SK-MEL-5 (cell line): ENCODE data around the gene ACAN. TPM values are rescaled to one million over a fixed set of nuclear protein-coding genes. Genes with fewer than 3 reads are reported as not detected.
A peak's percentile ranks its signal among the peaks of the same experiment; 100 is the strongest.

Source experiments
- DNase-seq: peaks from one replicate; pipeline ENCODE4 v3.0.0-alpha.2; 2016; ENCODE audit warnings: low read depth, low spot score
- in situ Hi-C: cut with HindIII; loops from 2 replicates; pipeline ENCODE4 v1.10.0; 2016; ENCODE audit warnings: low sequenced_read_pairs, high pct_unique_total_duplicates, low pct_unique_long_range_greater_than_20kb
- total RNA-seq: library from RNA; depleted of rRNA; stranded (reverse); fragments of >200 nt; shearing (Covaris generic); gene quantifications from 2 replicates; pipeline ENCODE4 v1.2.3, GENCODE V29; 2014

ACAN gene
- total RNA-seq, 1 experiment from 2014 or later: 1.6 TPM

DNA sequence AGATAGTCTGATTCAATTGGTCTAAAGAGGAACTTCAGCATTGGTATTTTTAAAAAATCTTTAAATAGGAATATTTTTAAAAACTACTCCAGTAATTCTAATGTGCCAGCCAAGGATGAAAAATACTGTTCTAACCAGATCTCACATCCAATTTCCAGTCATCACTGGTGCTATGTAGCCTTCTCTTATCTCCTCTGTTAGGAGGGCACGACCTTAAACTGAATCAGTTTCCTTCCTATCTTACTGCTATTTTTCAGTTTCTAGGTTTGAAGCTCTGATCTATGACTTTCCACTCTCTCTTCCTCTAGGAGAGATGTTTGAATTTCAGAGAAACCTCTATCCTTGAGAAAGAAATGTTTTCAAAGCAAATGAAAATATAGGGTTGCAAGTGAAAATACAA is 60.2 kb downstream of the ACAN start:
- no peak for DNase-seq
- in situ Hi-C loops: no loop called here

DNA sequence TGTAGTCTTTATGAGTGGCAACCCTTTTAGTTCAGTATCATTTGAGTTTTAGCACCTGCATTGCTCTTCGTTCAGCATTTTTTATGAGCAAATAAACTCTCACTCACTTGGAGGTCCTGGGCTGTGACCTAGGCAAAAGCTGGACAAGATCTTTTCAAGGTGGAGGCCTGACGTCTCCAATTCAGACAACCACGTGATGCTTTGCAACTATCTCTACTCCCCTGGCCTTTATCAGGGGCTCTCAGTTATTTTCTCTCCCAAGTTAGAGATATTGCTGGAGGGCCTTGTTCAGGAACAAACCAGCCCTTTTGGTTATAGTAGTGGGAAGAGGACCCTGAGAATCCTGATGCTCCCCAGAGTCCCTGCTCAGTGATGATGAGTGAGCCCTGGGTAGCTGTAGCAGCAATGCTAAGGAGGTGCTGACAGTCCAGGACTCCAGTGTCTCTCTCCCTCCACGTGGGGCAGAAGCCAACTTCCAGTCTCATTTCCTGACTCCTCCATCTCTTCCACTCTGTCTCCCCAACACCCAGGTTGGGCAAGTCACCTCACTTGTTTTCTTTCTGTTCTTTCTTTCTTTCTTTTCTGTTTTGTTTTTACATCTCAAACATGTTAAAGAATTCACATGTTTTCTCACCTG is 61.7 kb downstream of the ACAN start:
- in situ Hi-C loops: no loop called here
- no peak for DNase-seq

DNA sequence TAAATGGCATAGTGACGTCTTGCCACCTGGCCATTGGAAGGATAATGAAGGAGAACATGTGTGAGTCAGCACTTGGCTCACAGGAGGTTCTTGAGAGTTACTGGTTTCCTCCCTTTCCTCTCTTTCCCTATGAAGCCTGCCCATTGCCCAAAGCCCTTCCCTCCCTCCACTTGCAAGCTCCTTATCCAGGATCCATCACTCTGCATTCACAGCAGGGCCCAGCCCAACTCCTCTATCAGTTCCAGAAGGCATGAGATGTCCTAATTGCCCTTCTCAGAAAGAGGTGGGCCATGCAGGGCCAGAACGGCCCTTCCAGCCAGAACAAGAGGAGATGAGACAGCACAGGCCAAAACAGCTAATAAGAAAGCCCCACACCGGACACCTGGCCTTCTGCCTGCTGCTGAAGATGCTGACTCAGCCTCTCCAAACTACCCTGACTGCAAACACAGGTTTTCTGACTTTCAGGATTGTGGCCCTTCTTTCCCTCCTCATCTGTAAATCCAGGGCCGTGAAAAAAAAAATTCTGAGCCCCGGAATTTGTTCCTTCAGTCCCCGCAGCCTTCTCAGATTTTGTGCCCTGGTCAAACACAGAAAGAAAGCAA is 62.4 kb downstream of the ACAN start:
- no peak for DNase-seq
- in situ Hi-C loops: no loop called here

- DNase-seq: no peak
- in situ Hi-C loops: no loop called here
Observed at GRCh38 chr15:88866295-88866881, 63.2 kb downstream of the ACAN start.

DNA sequence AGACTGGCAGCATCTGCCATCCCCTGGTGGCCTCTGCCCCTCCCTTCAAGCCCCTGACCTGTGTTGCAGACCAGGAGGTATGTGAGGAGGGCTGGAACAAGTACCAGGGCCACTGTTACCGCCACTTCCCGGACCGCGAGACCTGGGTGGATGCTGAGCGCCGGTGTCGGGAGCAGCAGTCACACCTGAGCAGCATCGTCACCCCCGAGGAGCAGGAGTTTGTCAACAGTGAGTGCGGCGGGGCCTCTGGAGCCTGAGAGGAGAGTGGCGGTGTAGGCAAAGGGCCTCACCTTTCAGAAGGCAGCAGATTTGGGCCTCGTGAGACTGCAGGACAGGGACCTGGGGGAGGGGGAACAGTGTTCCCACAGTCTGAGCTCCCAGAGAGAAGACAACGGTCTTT is 68.1 kb downstream of the ACAN start:
- in situ Hi-C loops: no loop called here
- no peak for DNase-seq

DNA sequence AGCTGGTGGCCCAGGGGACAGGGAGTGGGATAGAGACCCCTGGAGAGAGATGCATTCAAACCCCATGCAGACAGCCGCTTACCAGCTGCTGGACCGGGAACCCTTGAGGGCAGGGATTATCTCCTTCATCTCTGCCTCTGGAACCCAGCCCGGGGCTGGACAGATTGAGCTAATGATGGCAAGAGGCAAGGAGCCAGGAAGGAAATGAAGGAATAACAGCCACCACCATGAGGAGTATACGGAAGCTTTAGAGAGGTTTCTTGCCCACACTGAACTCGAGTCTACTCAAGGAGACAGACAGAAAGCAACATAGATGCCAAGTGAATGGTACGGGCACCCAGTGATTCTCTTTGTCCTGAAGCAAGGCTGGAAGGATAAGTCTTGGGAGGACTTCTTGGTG is 68.9 kb downstream of the ACAN start:
- in situ Hi-C loops: no loop called here
- no peak for DNase-seq

DNA sequence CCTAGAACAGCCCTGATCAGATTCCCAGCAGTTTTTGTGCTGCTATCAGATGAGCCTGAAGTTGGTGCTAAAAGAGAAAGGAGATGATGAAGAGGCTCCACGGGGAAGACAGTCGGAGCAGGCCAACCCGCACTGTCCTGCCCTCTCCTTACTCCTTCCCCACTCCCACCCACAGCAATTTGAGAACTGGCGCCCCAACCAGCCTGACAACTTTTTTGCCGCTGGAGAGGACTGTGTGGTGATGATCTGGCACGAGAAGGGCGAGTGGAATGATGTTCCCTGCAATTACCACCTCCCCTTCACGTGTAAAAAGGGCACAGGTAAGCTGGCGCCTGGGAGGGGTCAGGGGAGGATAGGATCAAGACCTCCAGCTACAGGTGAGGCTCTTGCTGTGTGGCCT is 69.5 kb downstream of the ACAN start:
- in situ Hi-C loops: no loop called here
- DNase-seq: no peak

- DNase-seq: no peak
- in situ Hi-C loops: no loop called here
Observed at GRCh38 chr15:88873786-88874185, 70.5 kb downstream of the ACAN start.

- in situ Hi-C loops: no loop called here
Observed at GRCh38 chr15:88874275-88874674, 71.0 kb downstream of the ACAN start.

GRCh38 chr15:88874684-88875083 is 71.4 kb downstream of the ACAN start:
- in situ Hi-C loops: no loop called here
- DNase-seq: no peak

More at GRCh38 chr15:88874275-88874674, 71.0 kb downstream of the ACAN start:
- DNase-seq: no peak

DNA sequence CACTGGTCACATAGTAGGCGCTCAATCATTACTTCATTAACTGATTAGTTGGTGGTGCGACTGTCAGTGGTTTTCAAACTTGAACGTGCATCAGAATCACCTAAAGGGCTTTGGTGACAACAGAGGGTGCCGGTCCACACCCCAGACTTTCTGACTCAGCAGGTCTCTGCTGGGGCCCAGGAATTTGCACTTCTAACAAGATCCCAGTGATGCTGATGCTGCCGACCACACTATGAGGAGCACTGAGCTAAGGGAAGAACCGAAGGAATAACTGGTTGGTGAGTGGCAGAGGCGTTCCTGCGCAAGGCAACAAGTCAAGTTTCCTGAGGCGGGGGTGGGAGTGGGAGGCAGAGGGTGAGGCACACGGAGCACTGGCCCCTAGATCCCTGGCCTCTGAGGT is 73.3 kb downstream of the ACAN start:
- in situ Hi-C loops: no loop called here
- no peak for DNase-seq

- DNase-seq: no peak
- in situ Hi-C loops: no loop called here
Observed at GRCh38 chr15:88877415-88877814, 74.2 kb downstream of the ACAN start.

DNA sequence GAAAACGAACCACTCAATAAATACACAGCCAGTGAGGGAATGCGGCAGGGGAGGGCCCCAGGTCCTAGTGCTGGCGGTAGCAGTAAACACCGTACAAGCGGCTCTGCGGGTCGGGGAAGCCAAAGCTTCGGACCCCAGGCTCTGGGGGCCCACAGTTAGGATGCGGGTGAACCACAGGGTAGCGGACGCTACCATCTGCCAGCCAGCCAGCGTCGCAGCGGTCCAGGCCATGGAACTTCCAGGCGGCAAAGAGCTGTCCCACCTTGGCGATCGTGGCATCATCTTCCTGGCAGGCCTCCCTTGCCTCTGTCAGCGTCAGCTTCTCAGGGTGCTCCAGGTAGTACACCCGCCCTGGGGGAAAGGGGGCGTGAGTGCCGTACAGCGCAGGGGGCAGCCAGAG is 74.7 kb downstream of the ACAN start:
- in situ Hi-C loops: no loop called here
- DNase-seq: no peak

DNA sequence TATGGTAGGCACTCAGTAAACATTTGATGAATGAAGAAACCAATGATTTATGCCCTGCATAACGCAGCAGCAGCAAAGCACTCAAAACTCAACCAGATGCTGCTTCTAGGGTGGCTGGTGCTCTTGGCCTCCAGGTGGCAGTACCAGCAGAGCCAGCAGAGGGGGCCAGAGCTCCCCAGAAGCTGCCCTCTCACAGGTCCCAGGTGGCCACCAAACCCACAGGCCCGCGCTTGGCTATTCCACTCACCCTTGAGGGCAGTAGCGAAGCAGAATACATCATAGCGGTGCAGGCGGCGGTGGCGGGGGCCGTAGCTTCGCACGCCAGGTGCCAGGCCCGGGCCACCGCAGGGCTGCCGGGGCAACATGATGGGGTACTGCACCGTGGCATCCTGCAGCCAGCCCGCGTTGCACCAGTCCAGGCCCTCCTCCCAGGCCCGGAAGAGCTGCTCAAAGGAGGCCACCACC is 75.5 kb downstream of the ACAN start:
- in situ Hi-C loops: no loop called here
- DNase-seq: peak; percentile 76

DNA sequence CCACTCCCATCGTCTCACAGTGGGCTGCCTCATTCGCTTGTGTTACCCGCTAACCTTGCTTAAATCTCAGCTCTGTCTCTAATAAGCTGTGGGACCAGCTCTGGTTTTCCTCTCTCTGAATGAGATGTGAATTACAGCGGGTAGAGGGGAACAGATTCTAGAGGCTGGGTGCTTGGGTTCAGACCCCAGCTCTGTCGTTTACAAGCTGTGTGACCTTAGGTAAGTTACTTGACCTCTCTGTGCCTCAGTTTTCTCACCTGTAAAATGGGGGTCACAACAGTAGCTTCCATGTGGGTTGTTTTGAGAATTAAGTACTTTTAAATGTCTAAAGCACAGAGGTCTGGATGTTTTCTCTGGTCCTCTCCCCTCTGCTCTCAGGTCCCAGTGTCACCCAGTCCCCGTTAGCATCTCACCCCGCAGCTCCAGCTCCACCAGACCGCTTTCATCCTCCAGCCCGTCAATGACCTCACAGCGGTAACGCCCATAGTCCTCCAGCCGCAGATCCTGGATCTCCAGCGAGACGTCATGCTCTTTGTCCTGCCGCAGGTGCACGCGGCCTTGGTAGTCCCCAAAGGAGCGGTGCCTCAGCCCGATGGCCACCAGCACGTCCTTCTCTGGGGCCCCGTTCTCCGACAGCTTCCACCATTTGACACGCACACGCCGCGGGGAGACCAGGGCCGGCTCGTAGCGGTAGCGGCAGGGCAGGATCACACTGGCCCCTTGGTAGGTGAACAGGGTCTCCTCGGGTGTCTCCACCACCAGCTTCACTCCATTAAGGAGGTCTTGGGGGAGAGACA is 77.9 kb downstream of the ACAN start:
- DNase-seq: no peak
- in situ Hi-C loops: no loop called here

GRCh38 chr15:88881775-88882174 is 78.5 kb downstream of the ACAN start:
- in situ Hi-C loops: no loop called here
- DNase-seq: no peak

DNA sequence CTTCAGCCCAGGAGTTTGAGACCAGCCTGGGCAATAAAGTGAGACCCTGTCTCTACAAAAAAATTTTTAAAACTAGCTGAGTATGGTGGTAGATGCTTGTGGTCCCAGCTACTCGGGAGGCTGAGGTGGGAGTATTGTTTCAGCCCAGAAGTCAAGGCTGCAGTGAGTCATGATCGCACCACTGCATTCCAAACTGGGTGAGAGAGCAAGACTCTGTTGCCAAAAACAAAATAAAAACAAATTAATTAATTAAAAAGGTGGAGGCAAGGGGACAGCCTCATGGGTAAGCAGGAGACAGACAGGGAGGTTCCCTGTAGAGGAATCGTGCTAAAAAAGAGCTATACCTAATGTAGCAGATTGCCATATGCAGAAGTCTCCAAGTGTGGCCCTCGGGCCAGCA is 79.5 kb downstream of the ACAN start:
- DNase-seq: no peak
- in situ Hi-C loops: no loop called here

- no peak for DNase-seq
- in situ Hi-C loops: no loop called here
Observed at GRCh38 chr15:88887068-88887580, 83.9 kb downstream of the ACAN start.
